H1 (cell line): ENCODE measurements around the gene QRICH1.

Experiments used
- BCL11A ChIP-seq, 2 experiments: IDR thresholded peaks; one replicate each; pipeline ENCODE4 v1.6.1; 2011; ENCODE audit warnings: low read depth in 2 of 2, low read length in 2 of 2, mild to moderate bottlenecking in 2 of 2
- CHD1 ChIP-seq: IDR thresholded peaks from 2 replicates; pipeline ENCODE4 v1.6.1; 2012; ENCODE audit warnings: low read depth, low read length, improper control_type of control experiment

GRCh38 chr3:49098910-49099630 lies 5.2 kb upstream of the QRICH1 start:
- TF ChIP-seq BCL11A (IDR thresholded peaks at IDR 0.05; ENCODE audit: low read depth in 2 of 2, low read length in 2 of 2) (no peak), CHD1 (no peak)
